ENCODE measurements around the gene MT1H. TPM values are rescaled to one million over a fixed set of nuclear protein-coding genes. Genes with fewer than 3 reads are reported as not detected.

The MT1H gene
- total and polyA plus RNA-seq, 2 of the 13 experiments (the other 11 are each of a cell fraction or from before 2014, with no cell fraction given) = 0.60 TPM; not detected in 1

GRCh38 chr16:56681939-56682702 lies 12.5 kb downstream of the MT1H start, which contains the start of gene MT1X (continued):
- TF ChIP-seq ZUFSP (CRISPR knock-in tag; IDR thresholded peaks at IDR 0.05; ENCODE audit: borderline replicate concordance) (no peak), REST (IDR thresholded peaks at IDR 0.05; ENCODE audit: borderline replicate concordance in 1 of 2, low read depth in 1 of 2, low read length in 2 of 2) (peak in 1 of 2 experiments; percentile 20; a peak in 1 of 4 replicates), ZNF557 (CRISPR knock-in tag; IDR thresholded peaks at IDR 0.05) (peak; percentile 51; the same call in 1 of the 2 replicates), ZNF446 (CRISPR knock-in tag; IDR thresholded peaks at IDR 0.05) (no peak), ZNF788 (CRISPR knock-in tag; IDR thresholded peaks at IDR 0.05; ENCODE audit: borderline replicate concordance) (peak; percentile 72; the same call in 1 of the 2 replicates), ZBTB33 (CRISPR knock-in tag; IDR thresholded peaks at IDR 0.05) (no peak), ZNF296 (CRISPR knock-in tag; conservative IDR thresholded peaks at IDR 0.05) (peak; percentile 80; the same call in 1 of the 2 replicates), NR2F1 (CRISPR knock-in tag; IDR thresholded peaks at IDR 0.05) (no peak), DMAP1 (CRISPR knock-in tag; IDR thresholded peaks at IDR 0.05) (peak; percentile 86; the same call in 1 of the 2 replicates), ZFYVE20 (CRISPR knock-in tag; IDR thresholded peaks at IDR 0.05; ENCODE audit: borderline replicate concordance, low read depth) (no peak), CCAR2 (optimal IDR thresholded peaks at IDR 0.05; ENCODE audit: low read depth, low read length) (no peak), ZFP36L2 (CRISPR knock-in tag; IDR thresholded peaks at IDR 0.05) (no peak), THAP11 (CRISPR knock-in tag; IDR thresholded peaks at IDR 0.05) (peak; percentile 45; the same call in 1 of the 2 replicates), FOSL2 (CRISPR knock-in tag; IDR thresholded peaks at IDR 0.05) (0 out of 2 replicates have a peak, but pooled peaks have one; percentile 10), NFKB2 (CRISPR knock-in tag; IDR thresholded peaks at IDR 0.05; ENCODE audit: borderline replicate concordance) (peak; percentile 73; the same call in 1 of the 2 replicates), FOXA3 (CRISPR knock-in tag; IDR thresholded peaks at IDR 0.05) (peak; percentile 15; the same call in 1 of the 2 replicates), ZZZ3 (CRISPR knock-in tag; IDR thresholded peaks at IDR 0.05; ENCODE audit: borderline replicate concordance) (no peak), TRIM24 (CRISPR knock-in tag; IDR thresholded peaks at IDR 0.05) (no peak), TBL1XR1 (IDR thresholded peaks at IDR 0.05; ENCODE audit: borderline replicate concordance, low read length, partially characterized antibody) (no peak), RARA (CRISPR knock-in tag; IDR thresholded peaks at IDR 0.05) (no peak), ZNF12 (CRISPR knock-in tag; IDR thresholded peaks at IDR 0.05) (peak; percentile 56; the same call in 1 of the 2 replicates), SNAPC5 (CRISPR knock-in tag; IDR thresholded peaks at IDR 0.05; ENCODE audit: borderline replicate concordance) (no peak), POLR2A (IDR thresholded peaks at IDR 0.05; ENCODE audit: insufficient read depth in 1 of 2, low read depth in 2 of 2, low read length in 2 of 2) (peak; percentile 96)

Measured in HepG2 (cell line).